Spinal cord (tissue), 10 donors: ENCODE data around the gene EYA2. TPM values are rescaled to one million over a fixed set of nuclear protein-coding genes. Genes with fewer than 3 reads are reported as not detected.

ENCODE experiments used
- DNase-seq, 6 donors: peaks; one replicate each; pipeline versions ENCODE4 v3.0.0 to v3.0.0-alpha.2; 2013 to 2015; ENCODE audit warnings: low spot score in 6 of 6, low read depth in 4 of 6
- H3K27ac ChIP-seq: one replicate; pipeline ENCODE4 v1.5.1; 2013; ENCODE audit warnings: low read depth, low read length, control low read depth
- H3K27me3 ChIP-seq: one replicate; pipeline ENCODE4 v1.6.1; 2013; ENCODE audit warnings: low read length; ENCODE audit not compliant: control insufficient read depth, insufficient read depth
- H3K36me3 ChIP-seq: one replicate; pipeline ENCODE4 v1.6.1; 2013; ENCODE audit warnings: low read length; ENCODE audit not compliant: control insufficient read depth, insufficient read depth
- H3K4me1 ChIP-seq: one replicate; pipeline ENCODE4 v1.6.1; 2013; ENCODE audit warnings: low read length; ENCODE audit not compliant: control insufficient read depth, insufficient read depth
- H3K4me3 ChIP-seq: one replicate; pipeline ENCODE4 v1.5.1; 2013; ENCODE audit warnings: low read depth, low read length, control low read depth
- H3K9me3 ChIP-seq: one replicate; pipeline ENCODE4 v1.6.1; 2013; ENCODE audit warnings: low read length; ENCODE audit not compliant: control insufficient read depth, insufficient read depth
- WGBS: methylation state at CpG from one replicate; pipeline ENCODE4 v1.1.5; 2013; ENCODE audit warnings: missing lambda C conversion rate; ENCODE audit not compliant: insufficient coverage; 5-methylcytosine and 5-hydroxymethylcytosine counted together
- polyA plus RNA-seq, 2 donors: library from polyadenylated mRNA; unstranded; fragments of 120-200 nt; gene quantifications; one replicate each; pipeline ENCODE4 v1.2.1, GENCODE V29; 2013; ENCODE audit not compliant: insufficient read length in 2 of 2
- total RNA-seq, 2 donors: library from RNA; depleted of rRNA in 1 of 2; stranded (reverse); fragments of 120-200 nt in 1 of 2; fragments of >200 nt in 1 of 2; gene quantifications; one replicate each; pipeline versions ENCODE4 v1.2.3 to v1.2.4, GENCODE V29; 2013 to 2014
- donor health status: healthy.

The EYA2 gene
- total and polyA plus RNA-seq, 4 donors: 10.7 to 32.7 (median 25.0) TPM

DNA sequence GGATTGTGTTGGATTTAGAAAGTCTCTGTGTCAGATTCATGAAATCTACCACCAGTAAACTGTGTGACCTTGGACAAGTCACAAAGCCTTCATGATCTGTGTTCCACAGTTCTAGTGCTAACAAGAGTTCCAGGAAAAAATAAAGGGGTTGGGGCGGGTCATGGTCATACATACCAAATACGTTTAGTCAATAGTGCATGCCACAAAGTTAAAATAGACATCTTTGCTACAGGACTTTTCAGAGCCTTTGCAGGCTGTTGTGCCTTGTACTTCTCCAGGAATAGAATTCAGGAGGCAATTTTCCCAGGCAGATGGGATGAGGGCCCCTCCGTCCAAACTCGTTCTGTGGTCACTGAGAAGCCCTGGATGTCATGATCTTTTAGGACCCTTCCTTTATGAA lies 127.2 kb downstream of the EYA2 start:
- peaks cover 11% of the 10 kb centered on the region for H3K4me1 ChIP-seq
- H3K27me3 ChIP-seq: no peaks in the 10 kb centered on the region
- H3K36me3 ChIP-seq: peaks cover 3% of the 10 kb centered on the region
- H3K4me3 ChIP-seq: no peak overlapping the region
- H3K27ac ChIP-seq: no peak overlapping the region
- H3K9me3 ChIP-seq: no peaks in the 10 kb centered on the region
- WGBS: 92% methylated on average over 4 of the region's 4 CpGs
- DNase-seq: no peak

DNA sequence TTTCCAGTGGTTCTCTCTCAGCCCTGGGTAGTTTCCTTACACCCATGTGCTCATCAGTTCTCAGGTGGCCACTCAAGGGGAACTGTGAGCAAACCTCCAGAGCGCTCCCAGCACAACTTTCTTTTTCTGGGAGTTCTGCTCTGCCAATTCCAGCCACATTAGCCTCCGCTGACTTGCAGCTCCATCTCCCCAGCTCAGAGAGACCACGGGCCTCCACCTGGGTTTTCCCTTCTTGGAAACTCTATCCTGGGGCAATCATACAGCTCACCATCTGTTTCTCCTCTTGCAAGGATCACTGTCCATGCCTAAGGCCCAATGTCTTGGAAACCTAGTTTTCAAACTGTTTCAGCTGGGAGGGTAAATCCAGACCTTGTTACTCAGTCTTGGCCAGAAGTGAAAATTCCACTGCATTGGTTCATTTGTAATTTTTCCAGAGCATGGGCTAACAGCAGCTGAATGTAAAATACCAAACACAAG lies 129.9 kb downstream of the EYA2 start:
- WGBS: 64% methylated on average over 3 of the region's 3 CpGs
- H3K9me3 ChIP-seq: no peaks in the 10 kb centered on the region
- no peak for DNase-seq
- no peak overlapping the region for H3K27ac ChIP-seq
- H3K27me3 ChIP-seq: no peaks in the 10 kb centered on the region
- H3K4me1 ChIP-seq: peaks cover 4% of the 10 kb centered on the region
- peaks cover 2% of the 10 kb centered on the region for H3K36me3 ChIP-seq
- no peak overlapping the region for H3K4me3 ChIP-seq

DNA sequence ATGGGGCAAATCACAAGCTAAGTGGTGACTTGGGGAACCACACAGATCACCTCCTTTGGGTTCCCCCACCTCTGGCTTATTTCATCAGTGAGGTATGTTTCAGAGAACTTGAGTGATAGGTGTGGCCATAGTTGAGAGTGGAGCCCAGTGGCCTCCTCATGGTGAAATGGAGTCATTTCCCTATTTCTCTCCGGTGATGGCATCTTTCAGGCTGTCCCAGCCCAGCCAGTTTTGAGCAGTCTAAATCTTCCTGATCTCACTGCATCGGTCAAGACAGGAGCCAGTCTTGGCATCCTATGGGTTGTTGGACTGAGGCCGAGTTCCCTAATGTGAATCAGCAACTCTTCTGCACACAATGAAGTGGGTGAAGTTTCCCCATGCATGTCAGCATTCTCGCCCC lies 132.4 kb downstream of the EYA2 start:
- no peaks in the 10 kb centered on the region for H3K9me3 ChIP-seq
- DNase-seq: no peak
- peaks cover 16% of the 10 kb centered on the region for H3K4me1 ChIP-seq
- 96% methylated on average over 3 of the region's 4 CpGs for WGBS
- peaks cover 2% of the 10 kb centered on the region for H3K36me3 ChIP-seq
- H3K4me3 ChIP-seq: no peak overlapping the region
- no peaks in the 10 kb centered on the region for H3K27me3 ChIP-seq
- H3K27ac ChIP-seq: no peak overlapping the region

DNA sequence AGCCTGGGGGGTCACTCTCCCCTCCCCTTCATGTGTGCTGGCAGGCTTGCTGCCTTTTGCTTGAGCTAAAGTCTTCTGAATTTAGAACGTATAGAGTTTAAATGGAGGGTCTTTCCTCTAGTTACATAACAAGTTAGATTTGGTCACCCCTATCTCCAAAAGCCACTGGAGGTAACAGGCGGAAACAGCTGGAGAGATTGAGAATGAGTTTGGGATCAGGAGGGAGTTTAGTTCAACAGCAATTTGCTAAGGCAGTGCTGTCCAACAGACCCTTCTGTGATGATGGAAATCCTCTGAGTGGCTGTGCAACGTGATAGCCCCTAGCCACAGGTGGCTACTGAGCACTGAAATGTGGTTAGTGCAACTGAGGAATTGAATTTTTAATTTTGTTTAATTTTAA lies 132.8 kb downstream of the EYA2 start:
- Histone ChIP-seq H3K4me1 (peaks cover 16% of the 10 kb centered on the region), H3K9me3 (no peaks in the 10 kb centered on the region), H3K36me3 (peaks cover 2% of the 10 kb centered on the region), H3K27me3 (no peaks in the 10 kb centered on the region), H3K27ac (no peak overlapping the region), H3K4me3 (no peak overlapping the region)
- WGBS: 100% methylated on average over 1 of the region's 3 CpGs
- DNase-seq: no peak

DNA sequence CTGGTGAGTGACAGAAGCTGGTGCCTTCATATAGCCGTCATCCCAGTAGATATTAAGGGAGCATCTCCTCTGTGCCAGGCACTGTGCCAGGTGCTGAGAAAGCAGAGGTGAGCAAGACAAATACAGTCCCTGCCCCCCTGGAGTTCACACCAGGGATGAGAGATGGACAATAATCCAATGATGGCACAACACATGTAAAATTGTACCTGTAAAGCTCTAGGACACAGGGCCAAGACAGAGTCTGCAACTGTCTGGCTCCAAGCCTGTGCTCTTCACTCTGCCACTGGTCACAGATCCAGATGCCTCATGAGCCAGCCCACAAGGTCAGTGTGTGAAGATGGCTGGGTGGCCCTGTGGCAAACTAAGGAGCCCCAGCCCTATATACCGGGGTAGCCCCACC lies 133.8 kb downstream of the EYA2 start:
- Histone ChIP-seq H3K4me1 (peaks cover 22% of the 10 kb centered on the region), H3K9me3 (no peaks in the 10 kb centered on the region), H3K27me3 (no peaks in the 10 kb centered on the region), H3K27ac (no peak overlapping the region), H3K4me3 (no peak overlapping the region), H3K36me3 (peaks cover 2% of the 10 kb centered on the region)
- no peak for DNase-seq
- 100% methylated on average over 1 of the region's 2 CpGs for WGBS

DNA sequence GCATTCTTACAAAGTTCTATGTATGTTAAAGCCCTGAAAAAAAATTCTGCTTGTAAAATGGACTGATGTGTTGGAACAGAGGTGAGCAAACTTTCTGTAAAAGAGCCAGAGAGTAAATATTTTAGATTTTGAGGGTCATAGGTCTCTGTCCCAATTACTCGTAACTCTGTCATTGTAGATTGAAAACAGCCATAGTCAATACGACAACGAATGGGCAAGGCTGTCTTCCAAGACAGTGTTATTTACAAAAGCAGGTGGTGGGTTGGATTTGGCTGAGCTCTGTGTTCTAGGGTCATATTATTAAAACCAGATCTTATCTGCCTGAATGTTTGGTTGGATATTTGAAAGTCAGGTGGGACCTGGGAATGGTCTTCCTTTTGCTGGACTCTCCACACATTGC lies 135.2 kb downstream of the EYA2 start:
- Histone ChIP-seq H3K27me3 (no peaks in the 10 kb centered on the region), H3K9me3 (no peaks in the 10 kb centered on the region), H3K4me1 (peaks cover 20% of the 10 kb centered on the region), H3K4me3 (no peak overlapping the region), H3K36me3 (peaks cover 2% of the 10 kb centered on the region), H3K27ac (no peak overlapping the region)
- no peak for DNase-seq
- WGBS: 100% methylated on average over 2 of the region's 3 CpGs

DNA sequence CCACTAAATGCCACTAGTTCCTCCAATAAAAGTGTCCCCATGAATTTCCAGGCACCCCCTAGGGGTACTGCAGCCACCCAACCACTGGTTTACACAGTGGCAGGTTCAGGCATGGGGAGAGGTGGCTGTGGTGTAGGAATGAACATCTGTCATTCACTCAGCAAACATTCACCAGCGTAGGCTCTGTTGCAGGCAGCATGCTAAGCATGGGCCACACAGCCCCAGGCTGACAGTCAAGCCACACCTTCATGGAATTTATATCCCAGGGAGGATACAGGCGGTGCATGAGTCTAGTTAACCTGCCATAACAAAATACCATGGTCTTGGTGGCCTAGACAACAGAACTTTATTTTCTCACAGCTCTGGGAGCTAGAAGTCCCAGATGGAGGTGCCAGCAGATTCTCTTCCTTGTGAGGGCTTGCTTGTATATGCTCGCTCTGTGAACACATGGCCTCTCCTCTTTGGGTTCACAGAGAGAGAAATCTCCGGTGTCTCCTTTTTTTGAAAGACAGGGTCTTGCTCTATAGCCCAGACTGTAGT lies 135.7 kb downstream of the EYA2 start:
- no peaks in the 10 kb centered on the region for H3K9me3 ChIP-seq
- H3K4me3 ChIP-seq: no peak overlapping the region
- DNase-seq: no peak
- 91% methylated on average over 4 of the region's 4 CpGs for WGBS
- H3K27ac ChIP-seq: no peak overlapping the region
- peaks cover 25% of the 10 kb centered on the region for H3K4me1 ChIP-seq
- H3K27me3 ChIP-seq: no peaks in the 10 kb centered on the region
- H3K36me3 ChIP-seq: peaks cover 2% of the 10 kb centered on the region

DNA sequence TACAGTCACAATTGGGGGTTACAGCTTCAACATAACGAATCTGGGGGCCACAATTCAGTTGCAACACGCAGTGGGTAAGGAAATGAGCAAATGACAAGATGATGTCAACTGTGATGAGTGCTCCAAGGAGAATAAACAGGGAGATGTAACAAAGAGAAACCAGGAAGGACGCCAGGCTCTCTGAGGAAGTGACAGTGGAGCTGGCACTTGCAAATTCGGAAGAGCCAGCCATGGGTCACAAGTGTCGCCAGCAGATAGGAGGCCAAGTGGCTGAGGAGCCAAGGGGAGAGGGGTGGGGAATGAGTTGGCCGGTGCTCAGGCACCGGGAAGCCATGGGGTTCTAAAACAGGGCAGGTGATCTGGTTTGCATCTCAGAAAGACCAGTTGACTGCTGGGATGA lies 136.4 kb downstream of the EYA2 start:
- no peak overlapping the region for H3K4me3 ChIP-seq
- DNase-seq: no peak
- WGBS: 54% methylated on average over 7 of the region's 7 CpGs

DNA sequence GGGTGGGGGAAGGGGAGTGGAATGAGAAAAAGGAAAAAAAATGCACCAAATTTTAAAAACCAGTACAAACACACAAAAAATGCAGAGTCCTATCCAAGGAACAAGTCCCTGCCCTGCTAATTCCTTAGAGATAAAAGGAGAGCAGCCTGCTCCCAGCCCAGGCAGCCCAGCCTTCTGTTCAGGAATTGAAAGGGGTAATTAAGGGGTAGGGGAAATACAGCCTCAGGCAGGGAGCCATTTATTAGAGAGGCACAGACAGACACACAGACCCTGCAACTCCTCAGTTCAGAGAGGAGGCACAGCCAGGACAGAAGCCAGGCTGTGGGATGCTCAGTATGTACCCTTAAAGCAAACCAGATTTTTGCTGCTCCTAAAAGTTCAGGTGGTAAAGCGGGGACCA lies 137.2 kb downstream of the EYA2 start:
- Histone ChIP-seq H3K27ac (no peak overlapping the region), H3K4me3 (no peak overlapping the region), H3K4me1 (peaks cover 25% of the 10 kb centered on the region), H3K36me3 (peaks cover 2% of the 10 kb centered on the region), H3K9me3 (no peaks in the 10 kb centered on the region), H3K27me3 (no peaks in the 10 kb centered on the region)
- peak in 2 of 6 donors; percentile 47 to 56 for DNase-seq
- 100% methylated on average over 1 of the region's 1 CpG for WGBS

More for the DNA sequence above, 136.4 kb downstream of the EYA2 start:
- H3K4me1 ChIP-seq: peaks cover 25% of the 10 kb centered on the region
- H3K27ac ChIP-seq: no peak overlapping the region
- no peaks in the 10 kb centered on the region for H3K27me3 ChIP-seq
- no peaks in the 10 kb centered on the region for H3K9me3 ChIP-seq
- H3K36me3 ChIP-seq: peaks cover 2% of the 10 kb centered on the region

DNA sequence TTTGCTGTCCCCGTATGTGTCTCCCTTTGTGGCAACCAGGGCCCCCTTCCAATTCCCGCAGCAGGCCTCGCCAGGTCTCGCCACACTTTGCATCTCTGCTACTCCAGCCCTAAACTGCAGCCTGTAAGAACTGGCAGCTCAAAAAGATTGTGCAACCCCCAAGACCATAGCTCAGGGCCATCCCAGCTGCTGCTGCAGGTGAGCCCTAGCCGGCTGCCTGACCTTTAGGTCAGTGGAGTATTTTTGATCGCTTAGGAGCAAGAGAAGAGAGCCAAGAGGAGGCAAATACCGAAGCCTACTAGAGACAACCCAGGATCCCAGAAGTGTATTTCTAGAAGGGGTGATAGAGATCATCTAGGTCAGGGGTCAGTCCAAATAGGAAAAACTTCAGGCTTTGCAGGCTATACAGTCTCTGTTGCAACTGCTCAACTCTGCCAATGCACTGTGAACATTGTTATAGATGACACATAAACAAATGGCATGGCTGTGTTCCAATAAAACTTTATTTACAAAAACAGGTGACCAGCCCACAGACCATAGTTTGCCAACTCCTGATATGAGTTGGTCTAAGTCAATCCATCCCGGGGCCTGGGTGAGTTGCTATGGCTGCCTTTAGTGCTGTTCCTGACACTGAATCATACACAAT lies 138.4 kb downstream of the EYA2 start:
- WGBS: 77% methylated on average over 7 of the region's 8 CpGs
- Histone ChIP-seq H3K36me3 (peaks cover 2% of the 10 kb centered on the region), H3K4me3 (no peak overlapping the region), H3K27ac (no peak overlapping the region), H3K4me1 (peaks cover 25% of the 10 kb centered on the region), H3K9me3 (no peaks in the 10 kb centered on the region), H3K27me3 (no peaks in the 10 kb centered on the region)
- DNase-seq: no peak
